Measurements from ENCODE around the gene GINS1. TPM values are rescaled to one million over a fixed set of nuclear protein-coding genes. Genes with fewer than 3 reads are reported as not detected.

The GINS1 gene
- polyA plus RNA-seq, 1 of the 3 experiments (the other 2 are of a cell fraction), result 5.1 TPM

DNA sequence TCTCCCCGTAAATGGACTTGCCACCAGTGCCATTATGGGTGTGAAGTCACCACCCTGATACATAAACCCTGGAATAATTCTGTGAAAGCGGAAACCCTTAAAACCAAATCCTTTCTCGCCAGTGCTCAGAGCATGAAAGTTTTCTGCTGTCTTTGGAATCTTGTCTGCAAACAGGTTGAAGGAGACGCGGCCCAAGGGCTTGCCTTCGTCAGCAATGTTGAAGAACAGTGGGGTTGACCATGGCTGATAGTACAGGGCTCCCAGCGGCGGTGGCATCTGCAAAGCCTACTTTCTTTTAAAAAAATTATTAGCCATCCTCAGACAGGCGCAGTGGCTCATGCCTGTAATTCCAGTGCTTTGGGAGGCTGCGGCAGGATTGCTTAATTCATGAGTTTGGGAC, 38.9 kb upstream of the GINS1 start:
- Histone ChIP-seq H4K20me1 (ENCODE audit: insufficient read depth) (no peaks in the 10 kb centered on the region), H3K36me3 (replicated peaks in 1 of 2; ENCODE audit: control insufficient read depth in 1 of 2, insufficient read depth in 2 of 2, low read length in 1 of 2) (no peaks in the 10 kb centered on the region), H3K9me2 (no peaks in the 10 kb centered on the region), H2AFZ (ENCODE audit: low read depth) (no peak overlapping the region), H3K27ac (ENCODE audit: low read depth in 2 of 2, low read length in 1 of 2) (no peak overlapping the region), H3K27me3 (ENCODE audit: insufficient read depth) (no peaks in the 10 kb centered on the region), H3K9ac (no peak overlapping the region), H3K79me2 (ENCODE audit: insufficient read depth) (peaks cover 48% of the 10 kb centered on the region; the same call in 1 of the 2 replicates), H3K4me1 (ENCODE audit: control insufficient read depth in 1 of 2, insufficient read depth in 2 of 2, low read depth in 1 of 2, low read length in 1 of 2) (no peaks in the 10 kb centered on the region), H3K4me3 (ENCODE audit: low read depth in 2 of 2, low read length in 1 of 2) (no peak overlapping the region), H3K9me3 (no peaks in the 10 kb centered on the region; the same call in 1 of the 2 replicates), H3F3A (replicated peaks; ENCODE audit: insufficient read depth) (peaks cover 12% of the 10 kb centered on the region), H3K4me2 (no peak overlapping the region)
- TF ChIP-seq REST (IDR thresholded peaks at IDR 0.05; ENCODE audit: low read depth, low read length) (no peak), EP300 (IDR thresholded peaks at IDR 0.05; ENCODE audit: borderline replicate concordance in 1 of 2, low read depth in 1 of 2, low read length in 1 of 2) (no peak), POLR2AphosphoS5 (IDR thresholded peaks at IDR 0.05; ENCODE audit: low read depth, low read length) (no peak), CHD2 (IDR thresholded peaks at IDR 0.05; ENCODE audit: low read length, partially characterized antibody) (no peak)
- TF ChIP-seq, protein P1, sequence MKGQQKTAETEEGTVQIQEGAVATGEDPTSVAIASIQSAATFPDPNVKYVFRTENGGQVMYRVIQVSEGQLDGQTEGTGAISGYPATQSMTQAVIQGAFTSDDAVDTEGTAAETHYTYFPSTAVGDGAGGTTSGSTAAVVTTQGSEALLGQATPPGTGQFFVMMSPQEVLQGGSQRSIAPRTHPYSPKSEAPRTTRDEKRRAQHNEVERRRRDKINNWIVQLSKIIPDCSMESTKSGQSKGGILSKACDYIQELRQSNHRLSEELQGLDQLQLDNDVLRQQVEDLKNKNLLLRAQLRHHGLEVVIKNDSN (IDR thresholded peaks at IDR 0.05; ENCODE audit: borderline replicate concordance, low read depth), result no peak
- ChIA-PET CTCF (no interaction called here), POLR2A (no interaction called here)
- DNase-seq, result no peak
- WGBS (ENCODE audit: low lambda C conversion rate), result 98% methylated on average over 10 of the region's 10 CpGs

DNA sequence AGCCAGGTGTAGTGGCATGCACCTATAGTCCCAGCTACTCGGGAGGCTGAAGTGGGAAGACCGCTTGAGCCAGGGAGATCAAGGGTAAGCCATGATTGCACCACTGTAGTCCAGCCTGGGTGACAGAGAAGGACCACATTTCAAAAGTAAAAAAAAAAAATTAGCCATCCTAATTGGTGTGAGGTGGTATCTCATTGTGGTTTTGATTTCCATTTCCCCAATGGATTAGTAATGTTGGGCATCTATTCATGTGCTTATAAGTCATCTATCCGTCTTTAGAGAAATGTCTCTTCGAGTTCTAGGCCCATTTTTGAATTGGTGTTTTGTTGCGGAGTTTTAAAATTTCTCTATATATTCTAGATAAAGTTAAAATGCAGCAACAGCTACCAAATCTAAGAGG, 38.5 kb upstream of the GINS1 start:
- no peak for TF ChIP-seq PBX3 (IDR thresholded peaks at IDR 0.05)
- TF ChIP-seq TAF1 (IDR thresholded peaks at IDR 0.05; ENCODE audit: borderline replicate concordance, low read depth, low read length), result no peak
- no peak for TF ChIP-seq CHD2 (IDR thresholded peaks at IDR 0.05; ENCODE audit: low read length, partially characterized antibody)
- TF ChIP-seq, protein P1 (IDR thresholded peaks at IDR 0.05; ENCODE audit: borderline replicate concordance, low read depth), result no peak

More for the DNA sequence above, 38.5 kb upstream of the GINS1 start:
- Histone ChIP-seq H3K9me3 (no peaks in the 10 kb centered on the region; the same call in 1 of the 2 replicates), H3K27me3 (ENCODE audit: insufficient read depth) (no peaks in the 10 kb centered on the region), H3K9ac (no peak overlapping the region), H3K79me2 (ENCODE audit: insufficient read depth) (peaks cover 44% of the 10 kb centered on the region; the same call in 1 of the 2 replicates), H3K4me1 (ENCODE audit: control insufficient read depth in 1 of 2, insufficient read depth in 2 of 2, low read depth in 1 of 2, low read length in 1 of 2) (no peaks in the 10 kb centered on the region), H3K36me3 (replicated peaks in 1 of 2; ENCODE audit: control insufficient read depth in 1 of 2, insufficient read depth in 2 of 2, low read length in 1 of 2) (no peaks in the 10 kb centered on the region), H3K27ac (ENCODE audit: low read depth in 2 of 2, low read length in 1 of 2) (no peak overlapping the region), H4K20me1 (ENCODE audit: insufficient read depth) (no peaks in the 10 kb centered on the region), H3K4me3 (ENCODE audit: low read depth in 2 of 2, low read length in 1 of 2) (no peak overlapping the region), H3K4me2 (no peak overlapping the region), H2AFZ (ENCODE audit: low read depth) (no peak overlapping the region), H3F3A (replicated peaks; ENCODE audit: insufficient read depth) (peaks cover 16% of the 10 kb centered on the region), H3K9me2 (no peaks in the 10 kb centered on the region)
- no peak for DNase-seq
- POLR2A ChIA-PET, result no interaction called here
- CTCF ChIA-PET, result no interaction called here
- 93% methylated on average over 5 of the region's 5 CpGs for WGBS (ENCODE audit: low lambda C conversion rate)
